Hepatocyte (in vitro differentiated cells): ENCODE data around the gene JHY. TPM values are rescaled to one million over a fixed set of nuclear protein-coding genes. Genes with fewer than 3 reads are reported as not detected.

Source experiments
- DNase-seq: peaks from one replicate; pipeline ENCODE4 v3.0.0-alpha.2; 2016; ENCODE audit warnings: low spot score
- H2AFZ ChIP-seq: fragments of 200-600 bp; sonication (generic); 2 replicates; pipeline ENCODE4 v1.6.0; 2016; ENCODE audit warnings: antibody characterized with exemption, mild to moderate bottlenecking
- H3K27ac ChIP-seq: fragments of 200-600 bp; sonication (generic); 2 replicates; pipeline ENCODE4 v1.5.1; 2016; ENCODE audit warnings: mild to moderate bottlenecking
- H3K27me3 ChIP-seq: fragments of 200-600 bp; sonication (generic); 2 replicates; pipeline ENCODE4 v1.6.1; 2016
- H3K36me3 ChIP-seq: fragments of 200-600 bp; sonication (generic); replicated peaks from 2 replicates; pipeline ENCODE4 v1.5.1; 2016; ENCODE audit warnings: low read depth; ENCODE audit not compliant: insufficient read depth
- H3K4me1 ChIP-seq: fragments of 200-600 bp; sonication (generic); 2 replicates; pipeline ENCODE4 v1.5.1; 2016; ENCODE audit warnings: mild to moderate bottlenecking, moderate library complexity; ENCODE audit not compliant: insufficient read depth
- H3K4me2 ChIP-seq: fragments of 200-600 bp; sonication (generic); 2 replicates; pipeline ENCODE4 v1.6.0; 2016
- H3K4me3 ChIP-seq: fragments of 200-600 bp; sonication (generic); 2 replicates; pipeline ENCODE4 v1.5.1; 2016; ENCODE audit warnings: mild to moderate bottlenecking
- H3K79me2 ChIP-seq: fragments of 200-600 bp; sonication (generic); 2 replicates; pipeline ENCODE4 v1.6.0; 2017; ENCODE audit warnings: mild to moderate bottlenecking
- H3K9me2 ChIP-seq: fragments of 200-600 bp; sonication (generic); replicated peaks from 2 replicates; pipeline ENCODE4 v1.6.0; 2017; ENCODE audit warnings: mild to moderate bottlenecking; ENCODE audit not compliant: insufficient read depth
- H3K9me3 ChIP-seq: fragments of 200-600 bp; sonication (generic); 2 replicates; pipeline ENCODE4 v1.5.1; 2016; ENCODE audit warnings: low read depth, mild to moderate bottlenecking
- H4K20me1 ChIP-seq: fragments of 200-600 bp; sonication (generic); 2 replicates; pipeline ENCODE4 v1.6.0; 2016; ENCODE audit warnings: mild to moderate bottlenecking; ENCODE audit not compliant: insufficient read depth, poor library complexity, severe bottlenecking
- EZH2 ChIP-seq: fragments of 200-600 bp; sonication (generic); IDR thresholded peaks from 2 replicates; pipeline ENCODE4 v1.6.1; 2016; ENCODE audit warnings: antibody characterized with exemption, mild to moderate bottlenecking, borderline replicate concordance
- EZH2phosphoT487 ChIP-seq: fragments of 200-600 bp; sonication (generic); IDR thresholded peaks from one replicate; pipeline ENCODE4 v1.6.1; 2018; ENCODE audit warnings: antibody characterized with exemption, mild to moderate bottlenecking, low read depth, moderate library complexity; ENCODE audit not compliant: unreplicated experiment, severe bottlenecking
- WGBS: methylation state at CpG from one replicate; pipeline ENCODE4 v1.1.6; 2016; ENCODE audit warnings: low lambda C conversion rate; ENCODE audit errors: missing lambda C conversion rate; 5-methylcytosine and 5-hydroxymethylcytosine counted together
- polyA plus RNA-seq: library from polyadenylated mRNA; unstranded; fragments of >200 nt; fragmentation: Nextera tagmentation; extraction: Ambion mirVana; gene quantifications from 2 replicates; pipeline ENCODE4 v1.2.1, GENCODE V29; 2016
- total RNA-seq: library from RNA; depleted of rRNA; stranded (reverse); fragments of >200 nt; gene quantifications from 2 replicates; pipeline ENCODE4 v1.2.3, GENCODE V29; 2014
- TF ChIP-seq, protein P1 (sequence below): fragments of 200-600 bp; sonication (generic); IDR thresholded peaks from 2 replicates; pipeline ENCODE4 v1.5.1; 2016; ENCODE audit warnings: antibody characterized with exemption, mild to moderate bottlenecking; ENCODE audit not compliant: poor library complexity

The JHY gene
- total and polyA plus RNA-seq, 2 experiments from 2014 or later = 2.8 to 3.0 TPM

DNA sequence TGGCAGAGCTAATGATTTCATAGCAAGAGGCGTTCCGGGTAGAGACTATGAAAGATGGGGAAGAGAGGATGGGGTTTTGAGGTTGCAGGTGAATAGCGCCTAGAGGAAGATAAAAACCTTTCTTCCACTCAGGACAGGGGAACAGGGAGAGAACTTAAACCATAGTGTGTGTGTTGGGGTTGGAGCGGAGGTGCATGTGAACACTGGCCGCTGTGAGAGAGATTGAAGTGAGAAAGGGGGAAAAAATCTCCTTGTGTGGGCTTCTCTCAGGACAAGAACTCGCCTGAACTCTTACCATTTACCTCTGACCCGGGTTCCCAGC, 95.7 kb downstream of the JHY start:
- H3K9me3 ChIP-seq = no peaks in the 10 kb centered on the region
- H3K27ac ChIP-seq = no peak overlapping the region
- WGBS = 20% methylated on average over 7 of the region's 7 CpGs
- H3K27me3 ChIP-seq = peaks cover 98% of the 10 kb centered on the region
- H4K20me1 ChIP-seq = no peaks in the 10 kb centered on the region
- H3K4me2 ChIP-seq = no peak overlapping the region
- no peaks in the 10 kb centered on the region for H3K79me2 ChIP-seq
- H3K9me2 ChIP-seq = no peaks in the 10 kb centered on the region
- no peaks in the 10 kb centered on the region for H3K36me3 ChIP-seq
- no peak for DNase-seq
- no peak overlapping the region for H2AFZ ChIP-seq
- TF ChIP-seq EZH2 = no peak
- TF ChIP-seq, protein P1, sequence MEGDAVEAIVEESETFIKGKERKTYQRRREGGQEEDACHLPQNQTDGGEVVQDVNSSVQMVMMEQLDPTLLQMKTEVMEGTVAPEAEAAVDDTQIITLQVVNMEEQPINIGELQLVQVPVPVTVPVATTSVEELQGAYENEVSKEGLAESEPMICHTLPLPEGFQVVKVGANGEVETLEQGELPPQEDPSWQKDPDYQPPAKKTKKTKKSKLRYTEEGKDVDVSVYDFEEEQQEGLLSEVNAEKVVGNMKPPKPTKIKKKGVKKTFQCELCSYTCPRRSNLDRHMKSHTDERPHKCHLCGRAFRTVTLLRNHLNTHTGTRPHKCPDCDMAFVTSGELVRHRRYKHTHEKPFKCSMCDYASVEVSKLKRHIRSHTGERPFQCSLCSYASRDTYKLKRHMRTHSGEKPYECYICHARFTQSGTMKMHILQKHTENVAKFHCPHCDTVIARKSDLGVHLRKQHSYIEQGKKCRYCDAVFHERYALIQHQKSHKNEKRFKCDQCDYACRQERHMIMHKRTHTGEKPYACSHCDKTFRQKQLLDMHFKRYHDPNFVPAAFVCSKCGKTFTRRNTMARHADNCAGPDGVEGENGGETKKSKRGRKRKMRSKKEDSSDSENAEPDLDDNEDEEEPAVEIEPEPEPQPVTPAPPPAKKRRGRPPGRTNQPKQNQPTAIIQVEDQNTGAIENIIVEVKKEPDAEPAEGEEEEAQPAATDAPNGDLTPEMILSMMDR = no peak
- no peak for TF ChIP-seq EZH2phosphoT487
- peaks cover 3% of the 10 kb centered on the region for H3K4me1 ChIP-seq
- no peak overlapping the region for H3K4me3 ChIP-seq

DNA sequence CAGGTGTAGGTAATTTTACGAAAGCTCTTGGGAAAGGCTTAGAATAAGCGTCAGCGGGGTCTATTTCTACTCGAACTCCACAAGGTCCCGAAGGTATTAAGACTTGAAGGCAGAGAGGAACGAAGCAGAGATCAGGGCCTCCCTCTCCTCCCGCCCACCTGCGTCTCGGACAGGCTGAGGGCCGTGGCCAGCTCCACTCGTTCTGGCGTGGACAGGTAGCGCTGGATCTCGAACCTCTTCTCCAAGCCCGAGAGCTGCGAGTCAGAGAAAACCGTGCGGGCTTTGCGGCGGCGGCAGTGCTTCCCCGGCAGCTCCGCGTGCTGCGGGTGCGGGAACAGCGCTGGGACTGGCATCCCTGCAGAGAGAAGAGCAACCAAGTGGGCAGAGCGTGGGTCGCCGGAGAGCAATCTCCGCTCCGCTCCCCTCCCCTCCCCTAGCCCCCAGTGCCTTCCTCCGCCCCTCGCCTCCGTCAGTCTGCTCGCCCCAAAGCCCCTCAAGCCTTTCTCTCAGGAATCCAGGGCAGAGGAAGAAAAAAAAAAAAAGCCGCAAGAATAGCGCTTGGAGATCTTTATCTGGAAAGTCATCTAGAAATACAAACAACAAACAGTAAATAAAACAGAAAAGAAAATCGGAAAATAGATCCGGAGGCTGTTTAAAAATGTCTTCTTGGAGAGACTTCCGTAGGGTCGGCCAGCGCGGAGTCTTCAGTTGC, 96.7 kb downstream of the JHY start:
- no peak for DNase-seq
- Histone ChIP-seq H3K36me3 (no peaks in the 10 kb centered on the region), H4K20me1 (no peaks in the 10 kb centered on the region), H3K27ac (no peak overlapping the region), H3K79me2 (no peaks in the 10 kb centered on the region), H3K4me2 (peak overlapping the region; percentile 20), H3K9me2 (no peaks in the 10 kb centered on the region), H2AFZ (no peak overlapping the region), H3K9me3 (no peaks in the 10 kb centered on the region), H3K27me3 (peaks cover 98% of the 10 kb centered on the region), H3K4me3 (no peak overlapping the region), H3K4me1 (peaks cover 4% of the 10 kb centered on the region)
- TF ChIP-seq EZH2 (peak; percentile 92), EZH2phosphoT487 (peak; percentile 91)
- TF ChIP-seq, protein P1 = no peak
- 4% methylated on average over 39 of the region's 44 CpGs for WGBS

DNA sequence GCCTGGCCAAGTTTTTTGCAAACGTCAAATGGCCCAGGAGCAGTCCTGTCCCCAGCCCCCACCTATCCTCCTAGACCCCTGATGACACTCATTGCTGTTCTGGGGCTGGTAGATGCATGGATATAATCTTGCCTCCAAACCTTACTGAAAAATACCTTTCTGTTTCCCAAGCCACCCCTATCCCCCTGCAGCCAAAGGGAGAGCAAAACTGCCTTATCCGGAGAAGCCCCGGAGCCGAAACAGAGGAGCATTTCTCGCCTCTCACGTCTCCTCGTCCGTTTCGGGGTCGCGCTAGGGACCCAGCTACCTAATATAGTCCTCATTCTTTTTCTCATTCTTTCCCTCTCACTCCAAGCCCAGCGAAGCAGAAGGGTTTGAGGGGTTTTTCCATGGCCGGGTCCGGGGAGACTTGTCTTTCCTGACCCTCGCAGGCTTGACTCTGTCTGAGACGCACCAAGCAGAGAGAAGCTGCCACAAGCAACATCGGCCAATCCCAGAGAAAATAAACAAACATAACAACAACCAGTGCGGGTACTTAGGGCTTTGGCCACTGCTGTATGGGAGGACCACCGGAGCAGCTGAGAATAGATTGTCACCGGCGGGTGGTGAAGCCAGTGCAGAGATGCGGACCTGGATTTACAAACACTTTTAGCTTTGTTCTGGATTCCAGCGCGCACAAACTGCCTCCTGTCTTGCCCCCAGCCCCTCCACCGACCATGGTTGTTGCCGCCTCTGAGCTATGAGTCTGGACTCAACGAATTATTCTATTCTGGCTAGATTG, 97.4 kb downstream of the JHY start:
- H3K4me2 ChIP-seq = peak overlapping the region; percentile 20
- no peak overlapping the region for H3K27ac ChIP-seq
- H3K4me3 ChIP-seq = no peak overlapping the region
- no peak for DNase-seq
- no peaks in the 10 kb centered on the region for H3K9me2 ChIP-seq
- no peaks in the 10 kb centered on the region for H4K20me1 ChIP-seq
- no peak for TF ChIP-seq EZH2phosphoT487
- TF ChIP-seq EZH2 = peak; percentile 51
- H3K79me2 ChIP-seq = no peaks in the 10 kb centered on the region
- H2AFZ ChIP-seq = no peak overlapping the region
- WGBS = 9% methylated on average over 27 of the region's 27 CpGs
- peaks cover 10% of the 10 kb centered on the region for H3K4me1 ChIP-seq
- H3K36me3 ChIP-seq = no peaks in the 10 kb centered on the region
- no peaks in the 10 kb centered on the region for H3K9me3 ChIP-seq
- peaks cover 98% of the 10 kb centered on the region for H3K27me3 ChIP-seq
